Endodermal cell (in vitro differentiated cells): ENCODE results near the gene BLNK. TPM values are rescaled to one million over a fixed set of nuclear protein-coding genes. Genes with fewer than 3 reads are reported as not detected.
"Not testable (repeated sequence)": the region's sequence is repeated elsewhere in the genome, so short reads cannot be mapped to it uniquely, and the experiment has no call there.

Experiments
- DNase-seq: peaks from one replicate; pipeline ENCODE4 v3.0.0-alpha.2; 2017
- H3K27ac ChIP-seq: 2 replicates; pipeline ENCODE4 v1.5.1; 2013; ENCODE audit warnings: mild to moderate bottlenecking, low read depth, low read length, moderate library complexity
- H3K27me3 ChIP-seq: 2 replicates; pipeline ENCODE4 v1.6.1; 2013; ENCODE audit warnings: mild to moderate bottlenecking, low read length, moderate library complexity; ENCODE audit not compliant: insufficient read depth, control insufficient read depth, poor library complexity, severe bottlenecking
- H3K36me3 ChIP-seq: 2 replicates; pipeline ENCODE4 v1.7.0; 2013; ENCODE audit warnings: mild to moderate bottlenecking, low read length, moderate library complexity; ENCODE audit not compliant: control insufficient read depth, insufficient read depth
- H3K4me1 ChIP-seq: one replicate; pipeline ENCODE4 v1.7.0; 2013; ENCODE audit warnings: low read length; ENCODE audit not compliant: control insufficient read depth, insufficient read depth
- H3K4me3 ChIP-seq: 2 replicates; pipeline ENCODE4 v1.5.1; 2013; ENCODE audit warnings: mild to moderate bottlenecking, low read length, moderate library complexity
- H3K9ac ChIP-seq: 2 replicates; pipeline ENCODE4 v1.6.1; 2013; ENCODE audit warnings: mild to moderate bottlenecking, low read length, moderate library complexity; ENCODE audit not compliant: poor library complexity, severe bottlenecking; ENCODE audit errors: extremely low read depth
- H3K9me3 ChIP-seq: 2 replicates; pipeline ENCODE4 v1.6.1; 2013; ENCODE audit warnings: mild to moderate bottlenecking, low read length, moderate library complexity; ENCODE audit not compliant: control insufficient read depth
- H3K27ac Mint-ChIP-seq: 2 replicates; pipeline ENCODE4 v1.8.0; 2020; ENCODE audit warnings: mixed read lengths
- H3K27me3 Mint-ChIP-seq: 2 replicates; pipeline ENCODE4 v1.8.0; 2021; ENCODE audit warnings: mild to moderate bottlenecking, mixed read lengths; ENCODE audit not compliant: insufficient read depth
- H3K36me3 Mint-ChIP-seq: 2 replicates; pipeline ENCODE4 v1.8.0; 2020; ENCODE audit warnings: low read depth, mixed read lengths
- H3K4me1 Mint-ChIP-seq: 2 replicates; pipeline ENCODE4 v1.8.0; 2020; ENCODE audit warnings: mixed read lengths
- H3K4me3 Mint-ChIP-seq: 2 replicates; pipeline ENCODE4 v1.8.0; 2020; ENCODE audit warnings: mild to moderate bottlenecking, moderate library complexity, mixed read lengths
- H3K9me3 Mint-ChIP-seq: 2 replicates; pipeline ENCODE4 v1.8.0; 2020; ENCODE audit warnings: mild to moderate bottlenecking, mixed read lengths
- WGBS, 2 experiments: methylation state at CpG; one replicate each; pipeline versions ENCODE4 v1.1.5 to v1.1.7; 2013; ENCODE audit warnings: missing lambda C conversion rate in 2 of 2, mixed read lengths in 1 of 2; ENCODE audit not compliant: insufficient coverage in 1 of 2, insufficient read length in 1 of 2; 5-methylcytosine and 5-hydroxymethylcytosine counted together
- total RNA-seq, 2 donors: library from RNA; stranded (reverse); fragmentation: NEBNext Ultra II Directional in 1 of 2; extraction: Animal tissue kit (Norgen Biotek cat#: 25700) in 1 of 2; gene quantifications; 2 replicates in 1 of 2; 3 replicates in 1 of 2; pipeline ENCODE4 v1.2.1, GENCODE V29; 2021
- TF ChIP-seq, protein P1 (sequence below): fragments of 200-600 bp; sonication (generic); conservative IDR thresholded peaks from 2 replicates; pipeline ENCODE4 v1.5.0; 2021; ENCODE audit warnings: antibody characterized with exemption, mild to moderate bottlenecking

BLNK gene
- total RNA-seq, 2 donors from 2014 or later: not detected

DNA sequence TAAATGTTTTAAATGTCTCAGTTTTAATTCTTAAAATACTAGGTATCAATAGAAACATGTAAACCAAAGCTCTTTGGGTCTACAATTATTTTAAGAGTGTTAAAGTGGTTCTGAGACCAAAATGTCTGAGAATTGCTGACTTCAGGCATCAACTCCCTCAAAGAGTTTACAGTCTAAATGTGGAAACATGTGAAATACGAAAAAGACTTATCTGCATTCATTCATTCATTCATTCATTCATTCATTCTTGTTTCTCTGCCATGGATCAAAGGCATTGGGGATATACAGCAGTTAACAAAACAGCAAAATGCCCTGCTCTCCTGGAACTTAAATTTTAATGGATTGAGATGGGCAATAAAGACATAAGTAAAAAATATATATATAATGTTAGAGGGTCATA is 69.8 kb downstream of the BLNK start:
- no peak overlapping the region for H3K4me3 ChIP-seq
- no peak overlapping the region for H3K27ac ChIP-seq
- H3K9me3 Mint-ChIP-seq: no peaks in the 10 kb centered on the region
- H3K4me1 ChIP-seq: no peaks in the 10 kb centered on the region
- H3K4me1 Mint-ChIP-seq: no peaks in the 10 kb centered on the region
- DNase-seq: no peak
- H3K36me3 ChIP-seq: no peaks in the 10 kb centered on the region
- 83% methylated on average over 1 of the region's 1 CpG; no CpG with 5 or more reads in 1 of the 2 experiments for WGBS, 2 experiments
- no peak overlapping the region for H3K9ac ChIP-seq
- TF ChIP-seq, protein P1, sequence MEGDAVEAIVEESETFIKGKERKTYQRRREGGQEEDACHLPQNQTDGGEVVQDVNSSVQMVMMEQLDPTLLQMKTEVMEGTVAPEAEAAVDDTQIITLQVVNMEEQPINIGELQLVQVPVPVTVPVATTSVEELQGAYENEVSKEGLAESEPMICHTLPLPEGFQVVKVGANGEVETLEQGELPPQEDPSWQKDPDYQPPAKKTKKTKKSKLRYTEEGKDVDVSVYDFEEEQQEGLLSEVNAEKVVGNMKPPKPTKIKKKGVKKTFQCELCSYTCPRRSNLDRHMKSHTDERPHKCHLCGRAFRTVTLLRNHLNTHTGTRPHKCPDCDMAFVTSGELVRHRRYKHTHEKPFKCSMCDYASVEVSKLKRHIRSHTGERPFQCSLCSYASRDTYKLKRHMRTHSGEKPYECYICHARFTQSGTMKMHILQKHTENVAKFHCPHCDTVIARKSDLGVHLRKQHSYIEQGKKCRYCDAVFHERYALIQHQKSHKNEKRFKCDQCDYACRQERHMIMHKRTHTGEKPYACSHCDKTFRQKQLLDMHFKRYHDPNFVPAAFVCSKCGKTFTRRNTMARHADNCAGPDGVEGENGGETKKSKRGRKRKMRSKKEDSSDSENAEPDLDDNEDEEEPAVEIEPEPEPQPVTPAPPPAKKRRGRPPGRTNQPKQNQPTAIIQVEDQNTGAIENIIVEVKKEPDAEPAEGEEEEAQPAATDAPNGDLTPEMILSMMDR: no peak
- H3K27me3 ChIP-seq: no peaks in the 10 kb centered on the region
- no peaks in the 10 kb centered on the region for H3K36me3 Mint-ChIP-seq
- H3K27me3 Mint-ChIP-seq: no peaks in the 10 kb centered on the region
- no peak overlapping the region for H3K4me3 Mint-ChIP-seq
- H3K9me3 ChIP-seq: no peaks in the 10 kb centered on the region
- H3K27ac Mint-ChIP-seq: no peak overlapping the region

DNA sequence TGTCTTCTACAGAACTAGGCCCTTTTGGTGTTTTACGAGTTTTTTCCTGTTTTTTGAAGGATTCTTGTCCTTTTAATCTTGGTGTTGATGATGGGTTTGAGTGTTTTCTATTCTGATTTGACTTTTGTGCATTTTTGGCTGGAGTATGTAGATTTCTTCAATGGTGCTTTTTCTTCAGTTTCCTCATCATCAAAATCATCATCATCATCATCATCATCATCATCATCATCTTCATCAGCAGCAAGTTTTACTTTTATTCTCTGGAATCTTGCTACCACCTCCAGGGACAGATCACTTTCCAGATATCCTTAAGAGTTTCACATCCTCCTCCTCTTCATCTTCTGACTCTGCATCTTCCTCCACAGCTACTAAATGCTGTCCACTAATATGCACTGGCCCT is 81.9 kb downstream of the BLNK start:
- not testable (repeated sequence) for H3K27me3 Mint-ChIP-seq, DNase-seq, H3K27ac ChIP-seq, H3K36me3 Mint-ChIP-seq, H3K36me3 ChIP-seq, H3K27me3 ChIP-seq, H3K4me1 ChIP-seq, H3K27ac Mint-ChIP-seq, H3K9ac ChIP-seq, H3K4me3 ChIP-seq, H3K4me1 Mint-ChIP-seq, H3K4me3 Mint-ChIP-seq, H3K9me3 ChIP-seq
- peaks cover 26% of the 10 kb centered on the region for H3K9me3 Mint-ChIP-seq
- 88% methylated on average over 1 of the region's 1 CpG; no CpG with 5 or more reads in 1 of the 2 experiments for WGBS, 2 experiments

DNA sequence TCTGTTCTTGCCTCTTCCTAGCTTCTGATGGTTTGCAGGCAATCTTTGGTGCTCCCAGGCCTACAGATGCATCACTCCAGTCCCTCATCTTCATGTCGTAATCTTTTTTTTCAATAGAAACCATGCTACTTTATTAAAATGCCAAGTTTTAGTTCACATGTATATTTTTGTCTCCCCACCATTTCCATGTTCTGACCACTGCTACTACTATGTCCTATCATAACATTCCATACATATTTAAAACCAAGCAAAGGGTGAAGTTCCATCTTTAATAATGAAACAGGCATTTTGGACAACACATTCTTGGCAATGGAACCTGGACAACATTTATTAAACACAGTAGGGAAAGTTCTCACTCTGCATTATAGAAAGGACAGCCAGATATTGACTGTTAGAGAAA is 82.5 kb downstream of the BLNK start:
- no peak for DNase-seq
- H3K27ac ChIP-seq: no peak overlapping the region
- H3K4me1 Mint-ChIP-seq: no peaks in the 10 kb centered on the region
- no peaks in the 10 kb centered on the region for H3K4me1 ChIP-seq
- peaks cover 3% of the 10 kb centered on the region for H3K27me3 Mint-ChIP-seq
- no peak overlapping the region for H3K9ac ChIP-seq
- TF ChIP-seq, protein P1: no peak
- no peaks in the 10 kb centered on the region for H3K36me3 ChIP-seq
- no peaks in the 10 kb centered on the region for H3K9me3 ChIP-seq
- no peak overlapping the region for H3K4me3 Mint-ChIP-seq
- no peaks in the 10 kb centered on the region for H3K27me3 ChIP-seq
- WGBS, 2 experiments: 100% methylated on average over 1 of the region's 1 CpG; no CpG with 5 or more reads in 1 of the 2 experiments
- no peaks in the 10 kb centered on the region for H3K36me3 Mint-ChIP-seq
- peaks cover 25% of the 10 kb centered on the region for H3K9me3 Mint-ChIP-seq
- no peak overlapping the region for H3K27ac Mint-ChIP-seq
- H3K4me3 ChIP-seq: no peak overlapping the region

DNA sequence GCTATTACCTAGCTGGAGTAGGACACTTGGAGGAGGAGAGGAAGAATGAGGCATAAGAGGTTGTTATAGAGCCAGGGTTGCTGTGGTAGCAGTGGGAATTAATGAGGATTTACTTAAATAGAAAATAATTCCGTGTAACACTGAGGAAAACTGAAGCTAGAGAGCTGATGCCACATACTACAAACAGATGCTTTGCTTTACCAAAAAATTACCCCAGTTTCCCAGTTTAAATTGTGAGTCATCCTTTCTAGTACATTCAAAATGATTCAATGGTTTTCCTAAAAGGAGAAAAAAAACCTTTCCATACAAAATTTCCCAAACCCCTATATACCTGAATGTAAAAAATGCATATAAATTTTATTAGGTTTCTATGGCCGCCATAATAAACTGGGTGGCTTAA is 82.9 kb downstream of the BLNK start:
- H3K4me1 ChIP-seq: no peaks in the 10 kb centered on the region
- Mint-ChIP-seq H3K4me3 (no peak overlapping the region), H3K27me3 (peaks cover 3% of the 10 kb centered on the region), H3K36me3 (no peaks in the 10 kb centered on the region), H3K4me1 (no peaks in the 10 kb centered on the region), H3K27ac (no peak overlapping the region), H3K9me3 (peaks cover 25% of the 10 kb centered on the region)
- no peak overlapping the region for H3K27ac ChIP-seq
- TF ChIP-seq, protein P1: no peak
- 85% methylated on average over 2 of the region's 2 CpGs; no CpG with 5 or more reads in 1 of the 2 experiments for WGBS, 2 experiments
- DNase-seq: no peak
- H3K27me3 ChIP-seq: no peaks in the 10 kb centered on the region
- no peak overlapping the region for H3K9ac ChIP-seq
- H3K9me3 ChIP-seq: no peaks in the 10 kb centered on the region
- no peaks in the 10 kb centered on the region for H3K36me3 ChIP-seq
- H3K4me3 ChIP-seq: no peak overlapping the region
